ENCODE results near the gene KIAA1191.

The KIAA1191 gene

DNA sequence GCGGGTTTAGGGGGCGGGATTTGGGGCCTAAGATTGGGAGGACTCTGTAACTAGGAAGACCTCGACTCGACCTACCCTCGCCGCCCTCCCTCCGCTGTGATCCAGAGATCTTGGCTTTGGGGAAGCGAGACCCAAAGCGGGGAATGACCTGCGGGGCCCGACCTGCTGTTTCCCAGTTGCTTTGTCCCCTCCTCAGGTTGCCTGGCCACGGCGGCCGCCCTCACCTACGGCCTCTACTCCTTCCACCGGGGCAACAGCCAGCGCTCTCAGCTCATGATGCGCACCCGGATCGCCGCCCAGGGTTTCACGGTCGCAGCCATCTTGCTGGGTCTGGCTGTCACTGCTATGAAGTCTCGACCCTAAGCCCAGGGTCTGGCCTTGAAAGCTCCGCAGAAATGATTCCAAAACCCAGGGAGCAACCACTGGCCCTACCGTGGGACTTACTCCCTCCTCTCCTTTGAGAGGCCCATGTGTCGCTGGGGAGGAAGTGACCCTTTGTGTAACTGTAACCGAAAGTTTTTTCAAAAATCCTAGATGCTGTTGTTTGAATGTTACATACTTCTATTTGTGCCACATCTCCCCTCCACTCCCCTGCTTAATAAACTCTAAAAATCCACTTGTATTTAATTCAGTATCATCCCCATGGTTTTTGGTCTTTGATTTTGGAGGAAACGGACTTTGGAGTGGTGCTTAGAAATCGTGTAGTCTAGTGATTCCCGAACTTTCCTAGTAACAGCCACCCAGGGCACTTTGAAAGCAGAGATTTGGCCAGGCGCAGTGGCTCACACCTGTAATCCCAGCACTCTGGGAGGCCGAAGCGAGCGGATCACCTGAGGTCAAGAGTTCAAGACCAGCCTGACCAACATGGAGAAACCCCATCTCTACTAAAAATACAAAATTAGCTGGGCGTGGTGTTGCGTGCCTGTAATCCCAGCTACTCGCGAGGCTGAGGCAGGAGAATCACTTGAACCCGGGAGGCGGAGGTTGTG is 27.9 kb upstream of the KIAA1191 start:
- no peak for DNase-seq (ENCODE audit: low spot score)
- FAIRE-seq: no peak

DNA sequence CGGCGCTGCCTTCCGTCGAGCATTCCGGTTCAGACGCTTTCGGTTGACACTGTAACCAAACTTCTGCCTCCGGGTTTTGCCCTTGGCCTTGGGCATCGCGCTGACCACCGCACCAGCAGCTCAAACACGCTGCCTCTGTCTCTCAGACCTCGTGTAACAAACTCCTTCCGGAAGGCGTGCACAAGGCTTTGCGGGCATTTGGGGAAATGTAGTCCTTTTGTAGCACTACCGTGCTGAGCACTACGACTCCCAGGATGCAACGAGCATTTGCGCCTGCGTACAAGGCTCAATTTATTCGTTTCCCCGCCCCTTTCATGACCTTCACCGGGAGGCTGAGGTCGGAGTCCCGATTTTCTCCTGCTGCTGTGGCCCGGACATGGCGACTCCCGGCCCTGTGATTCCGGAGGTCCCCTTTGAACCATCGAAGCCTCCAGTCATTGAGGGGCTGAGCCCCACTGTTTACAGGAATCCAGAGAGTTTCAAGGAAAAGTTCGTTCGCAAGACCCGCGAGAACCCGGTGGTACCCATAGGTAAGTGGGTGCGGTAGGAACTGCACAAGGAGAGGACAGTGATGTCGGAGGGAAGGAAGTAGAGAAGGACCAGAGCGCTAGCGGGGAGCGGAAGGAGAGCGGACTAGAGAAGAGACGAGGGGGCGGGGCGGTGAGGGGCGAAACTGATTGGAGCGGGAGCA is 27.0 kb upstream of the KIAA1191 start, which contains the start of the genes HIGD2A and NOP16:
HIGD2A (plus strand) TSS at position 308 of the 691 bp plus-strand sequence; CDS start at position 377, 69 bp downstream.
NOP16 (minus strand) TSS at position 155 of the 691 bp plus-strand sequence; CDS start at position 96, 59 bp downstream.
- FAIRE-seq (no peak), DNase-seq (ENCODE audit: low spot score) (peak; percentile 96)

DNA sequence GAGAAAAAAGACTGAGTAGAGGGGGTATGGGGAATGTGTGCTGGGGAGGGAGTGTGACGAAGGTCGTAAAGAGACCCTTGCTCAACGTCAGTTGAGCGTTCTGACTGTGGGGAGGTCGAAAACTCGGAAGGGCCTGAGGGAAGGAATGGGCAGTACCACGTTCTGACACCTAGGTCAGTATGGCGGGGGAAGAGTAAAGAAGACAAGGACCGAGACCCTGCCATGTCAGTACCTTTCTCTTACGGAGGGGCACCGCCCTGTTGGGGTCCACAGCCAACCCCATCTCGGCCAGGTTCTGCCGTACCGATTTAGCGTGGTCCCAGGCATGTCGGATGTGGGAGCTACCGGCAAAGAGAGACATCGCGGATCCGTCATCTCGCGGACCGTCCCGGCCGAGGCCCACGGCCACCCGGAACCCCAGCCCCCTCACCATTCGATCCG is 26.5 kb upstream of the KIAA1191 start:
- DNase-seq (ENCODE audit: low spot score) (no peak), FAIRE-seq (no peak)

DNA sequence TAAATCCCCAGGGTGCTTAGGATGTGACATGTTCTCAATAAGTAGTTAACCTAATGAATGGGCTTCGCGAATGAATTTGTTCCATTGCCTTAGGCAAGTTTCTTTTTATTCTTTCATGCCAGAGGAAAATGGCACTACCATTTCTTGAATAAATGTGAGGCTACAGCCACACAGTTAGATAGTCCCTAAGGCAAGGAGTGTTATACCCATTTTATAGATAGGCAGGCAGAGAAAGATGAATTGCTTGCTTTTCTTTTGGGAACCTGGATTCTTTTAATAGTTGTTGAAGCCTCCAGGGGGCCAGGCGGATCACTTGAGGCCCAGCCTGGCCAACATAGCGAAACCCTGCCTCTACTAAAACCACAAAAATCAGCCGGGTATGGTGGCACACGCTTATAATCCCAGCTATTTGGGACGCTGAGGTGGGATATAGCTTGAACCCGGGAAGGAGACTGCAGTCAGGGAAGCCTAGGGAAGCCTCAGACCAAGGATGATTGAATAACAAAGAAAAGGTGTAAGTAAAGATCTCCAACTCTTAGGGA is 25.9 kb upstream of the KIAA1191 start:
- DNase-seq (ENCODE audit: low spot score): no peak
- FAIRE-seq: no peak

DNA sequence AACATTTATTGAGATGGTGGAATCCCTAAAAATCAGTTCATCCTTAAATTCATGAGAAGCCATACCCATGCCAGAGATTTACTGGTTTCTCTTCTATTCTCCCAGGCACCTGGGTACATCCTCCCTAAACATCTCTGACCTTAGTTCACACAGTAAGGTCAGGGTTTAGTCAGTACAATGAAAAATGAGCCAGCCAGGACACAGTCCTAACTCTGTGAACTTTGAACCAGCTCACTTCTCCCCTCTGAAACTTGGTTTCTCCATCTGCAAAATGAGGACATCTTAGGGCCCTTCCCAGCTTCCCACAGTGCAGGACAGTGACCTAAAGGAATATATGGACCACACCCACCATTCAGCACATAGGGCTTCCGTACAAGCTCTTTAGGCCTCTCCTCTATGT is 24.9 kb upstream of the KIAA1191 start:
- DNase-seq (ENCODE audit: low spot score) (no peak), FAIRE-seq (no peak)

DNA sequence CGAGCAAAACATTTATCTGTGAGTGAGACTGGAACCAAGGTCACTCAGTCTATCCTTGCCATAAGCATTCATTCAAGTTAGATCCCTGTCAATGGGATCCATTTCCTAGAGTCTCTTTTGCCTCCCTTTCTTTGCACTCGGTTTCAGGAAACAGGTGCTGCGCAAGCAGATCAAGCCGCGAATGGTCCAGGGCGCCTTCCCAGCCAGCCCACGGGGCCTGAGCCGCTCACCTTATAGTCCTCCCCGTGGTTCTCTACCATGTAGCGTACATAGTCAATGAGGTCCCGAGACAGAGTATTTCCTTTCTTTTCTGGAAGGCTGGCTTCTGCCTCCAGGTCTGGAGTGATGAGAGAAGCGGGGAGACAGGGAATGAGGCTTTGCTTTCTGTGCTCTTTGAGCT is 23.4 kb upstream of the KIAA1191 start:
- DNase-seq (ENCODE audit: low spot score) (no peak), FAIRE-seq (no peak)

DNA sequence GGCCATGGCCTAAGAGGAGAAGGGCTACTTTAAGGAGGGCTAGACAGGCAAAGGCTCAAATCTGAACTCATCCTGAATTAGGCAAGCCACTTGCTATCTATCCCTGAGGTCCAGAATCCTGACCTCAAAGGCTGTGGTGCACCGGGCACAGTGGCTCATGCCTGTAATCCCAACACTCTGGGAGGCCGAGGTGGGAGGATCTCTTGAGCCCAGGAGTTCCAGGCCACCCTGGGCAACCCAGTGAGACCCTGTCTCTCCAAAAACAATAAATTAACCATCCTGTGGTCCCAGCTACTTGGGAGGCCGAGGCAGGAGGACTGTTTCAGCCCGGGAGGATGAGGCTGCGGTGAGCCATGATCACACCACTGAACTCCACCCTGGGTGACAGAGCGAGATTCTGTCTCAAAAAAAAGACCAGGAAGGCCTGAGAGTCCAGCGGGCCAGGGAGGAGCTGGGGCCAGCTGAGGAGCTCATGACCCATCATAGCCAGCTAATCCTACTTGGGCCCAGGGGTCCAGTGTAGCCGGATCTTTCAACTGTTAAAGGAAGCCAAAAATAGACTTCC is 22.9 kb upstream of the KIAA1191 start:
- DNase-seq (ENCODE audit: low spot score): no peak
- FAIRE-seq: no peak

DNA sequence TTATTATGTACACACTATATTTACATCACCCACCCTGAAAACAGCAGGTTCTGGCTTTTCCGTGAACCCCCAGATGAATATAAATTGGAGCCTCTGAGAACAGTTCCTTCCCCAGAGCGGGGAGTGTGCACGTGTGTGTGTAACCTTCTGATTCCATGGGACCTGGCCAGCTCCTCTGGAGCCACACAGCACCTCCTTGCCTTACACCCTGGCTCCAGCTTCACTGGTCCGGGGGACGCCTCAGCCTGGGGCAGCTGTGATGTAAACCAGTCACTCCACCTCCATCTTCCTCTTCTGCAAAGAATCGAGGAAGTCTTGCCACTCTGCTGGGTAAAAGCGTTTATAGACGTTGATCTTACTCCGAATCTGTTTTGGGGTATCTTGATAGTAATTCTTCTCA is 22.4 kb upstream of the KIAA1191 start:
- DNase-seq (ENCODE audit: low spot score): no peak
- FAIRE-seq: no peak

DNA sequence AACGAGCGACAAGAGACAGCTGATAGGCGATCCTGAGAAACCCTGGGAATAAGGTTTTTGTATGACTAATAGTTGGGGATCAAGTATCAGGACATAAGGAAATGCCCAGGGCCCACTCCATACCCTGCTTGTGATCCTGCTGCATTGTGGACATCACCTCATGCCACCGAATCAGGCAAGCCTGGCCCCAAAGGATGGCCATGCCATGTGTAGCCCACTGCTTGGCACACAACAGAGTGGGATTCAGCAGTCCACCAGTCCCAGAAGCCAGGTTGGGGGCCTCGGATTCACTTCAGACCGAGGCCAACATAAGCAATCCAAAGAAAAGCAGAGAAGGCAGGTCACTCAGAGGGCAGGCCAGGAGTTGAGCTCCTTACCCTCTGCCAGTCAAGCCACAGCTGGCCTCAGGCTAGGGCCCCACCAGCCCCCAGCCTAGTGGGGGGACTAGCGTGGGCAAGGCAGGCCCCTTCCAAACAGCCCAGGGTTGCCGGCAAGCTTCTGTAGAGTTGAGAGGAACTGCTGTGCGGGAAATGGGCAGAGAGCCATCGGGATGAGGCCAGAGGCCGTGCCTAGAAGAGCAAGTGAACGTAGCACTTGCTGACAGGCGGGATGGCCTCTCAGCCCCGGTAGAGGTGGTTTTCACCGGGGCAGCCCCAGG is 21.8 kb upstream of the KIAA1191 start:
- FAIRE-seq (no peak), DNase-seq (ENCODE audit: low spot score) (no peak)

DNA sequence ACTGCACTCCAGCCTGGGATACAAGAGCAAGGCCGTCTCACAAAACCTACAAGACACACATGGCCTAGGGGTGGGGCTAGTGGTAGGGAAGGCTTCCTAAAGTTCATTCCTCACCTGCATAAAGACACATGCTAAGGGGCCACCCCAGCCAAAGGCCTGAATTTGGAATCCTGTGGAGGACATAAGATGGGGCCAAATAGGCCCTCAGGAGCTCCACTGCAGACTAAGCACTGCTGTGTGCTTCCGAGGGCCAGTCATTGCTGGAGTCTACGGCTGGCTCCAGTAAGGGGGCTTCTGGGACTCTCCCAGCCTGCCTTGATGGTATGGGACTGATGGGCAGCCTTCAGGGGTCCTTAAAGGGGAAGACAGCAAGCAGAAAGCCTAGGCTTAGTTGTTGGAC is 21.2 kb upstream of the KIAA1191 start:
- FAIRE-seq: no peak
- DNase-seq (ENCODE audit: low spot score): no peak

DNA sequence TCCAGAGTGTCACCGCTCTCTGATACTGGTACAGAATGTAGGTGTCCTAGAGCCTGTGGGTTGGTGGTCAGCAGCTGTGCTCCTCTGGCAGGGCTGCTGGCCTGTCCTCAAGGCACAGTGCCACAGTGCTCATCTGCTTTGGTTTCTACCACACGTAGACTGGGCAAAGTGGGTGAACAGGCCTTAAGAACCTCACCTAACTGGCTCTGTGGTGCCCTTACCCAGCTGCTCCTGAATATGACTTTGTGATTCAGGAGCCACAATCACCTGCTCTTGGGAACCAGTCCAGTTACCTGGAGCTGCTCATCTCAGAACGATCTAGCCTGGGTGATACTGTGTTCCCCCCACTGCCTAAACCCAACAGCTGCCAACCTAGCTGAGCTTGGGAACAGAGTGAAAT is 20.4 kb upstream of the KIAA1191 start:
- no peak for DNase-seq (ENCODE audit: low spot score)
- no peak for FAIRE-seq

DNA sequence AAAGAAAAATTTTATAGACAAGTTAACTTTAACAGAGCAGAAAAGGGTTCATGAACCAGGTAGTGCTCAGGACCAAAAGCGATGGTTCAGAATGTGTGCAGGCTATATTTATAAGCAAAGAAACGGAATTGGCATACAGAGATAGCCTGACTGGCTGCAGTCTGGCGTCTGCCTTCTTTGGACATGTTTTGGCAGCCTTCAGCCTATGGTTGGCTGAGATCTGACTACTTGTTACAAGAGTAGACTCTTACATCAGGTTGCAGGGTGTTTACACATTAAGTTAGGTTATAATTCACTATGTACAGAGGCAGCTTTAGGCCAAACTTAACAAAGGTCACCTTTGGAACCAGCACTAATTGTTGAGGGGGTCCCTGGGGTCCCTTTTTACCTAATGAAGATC is 19.9 kb upstream of the KIAA1191 start:
- DNase-seq (ENCODE audit: low spot score): no peak
- no peak for FAIRE-seq

DNA sequence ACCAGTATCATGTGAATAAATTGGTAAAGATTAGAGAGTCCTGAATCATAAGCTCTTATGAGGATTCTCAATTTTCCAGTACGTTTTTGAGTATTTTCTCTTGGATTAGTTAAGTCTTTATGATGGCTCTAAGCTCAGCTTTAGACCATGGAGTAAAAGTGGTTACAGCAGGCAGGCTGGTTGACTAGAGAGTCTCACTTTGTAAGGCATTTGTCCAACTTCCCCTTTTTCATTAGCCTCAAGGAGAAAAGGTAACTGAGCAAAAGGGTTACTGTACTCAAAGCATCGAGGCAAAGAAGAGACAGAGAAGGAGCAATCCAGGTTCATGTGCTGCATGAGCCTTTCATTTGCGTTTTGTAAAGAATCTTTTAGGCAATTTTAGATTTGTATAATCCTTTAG is 18.3 kb upstream of the KIAA1191 start:
- no peak for DNase-seq (ENCODE audit: low spot score)

DNA sequence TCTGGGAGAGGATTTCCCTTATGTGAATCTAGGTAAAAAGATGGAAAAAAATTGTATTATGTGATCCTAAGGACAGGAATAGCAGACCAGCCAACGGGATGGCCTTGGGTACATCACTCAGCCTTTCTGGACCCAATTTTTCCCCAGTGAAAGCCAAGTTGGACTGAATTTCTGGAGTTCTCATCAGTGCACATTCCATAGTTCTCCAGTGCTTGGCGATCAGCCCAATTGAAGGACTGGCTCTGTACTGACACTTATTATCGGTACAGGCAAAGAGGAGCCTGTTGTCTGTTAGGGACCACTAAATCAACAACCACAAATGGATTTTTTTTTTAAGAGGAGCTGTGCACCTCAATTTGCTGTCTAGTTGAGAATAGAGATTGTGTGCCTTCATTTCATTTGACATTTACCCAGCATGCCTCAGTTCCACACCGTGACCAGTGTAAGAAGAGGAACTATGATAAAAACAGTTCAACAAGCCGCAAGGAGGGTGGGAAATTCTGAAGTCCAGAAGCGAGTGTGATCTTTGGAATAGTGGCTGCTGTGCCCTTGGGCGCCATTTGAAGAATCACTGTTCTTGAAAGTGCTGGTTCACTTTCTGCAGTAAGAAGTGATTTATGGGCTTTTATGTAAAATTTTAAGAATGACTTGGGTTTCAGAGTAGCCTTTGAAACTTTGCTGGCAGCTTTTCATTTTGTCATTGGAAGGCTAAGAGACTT is 11.7 kb upstream of the KIAA1191 start:
- FAIRE-seq (no peak), DNase-seq (ENCODE audit: low spot score) (no peak)

More for the DNA sequence above, 18.3 kb upstream of the KIAA1191 start:
- FAIRE-seq: no peak

DNA sequence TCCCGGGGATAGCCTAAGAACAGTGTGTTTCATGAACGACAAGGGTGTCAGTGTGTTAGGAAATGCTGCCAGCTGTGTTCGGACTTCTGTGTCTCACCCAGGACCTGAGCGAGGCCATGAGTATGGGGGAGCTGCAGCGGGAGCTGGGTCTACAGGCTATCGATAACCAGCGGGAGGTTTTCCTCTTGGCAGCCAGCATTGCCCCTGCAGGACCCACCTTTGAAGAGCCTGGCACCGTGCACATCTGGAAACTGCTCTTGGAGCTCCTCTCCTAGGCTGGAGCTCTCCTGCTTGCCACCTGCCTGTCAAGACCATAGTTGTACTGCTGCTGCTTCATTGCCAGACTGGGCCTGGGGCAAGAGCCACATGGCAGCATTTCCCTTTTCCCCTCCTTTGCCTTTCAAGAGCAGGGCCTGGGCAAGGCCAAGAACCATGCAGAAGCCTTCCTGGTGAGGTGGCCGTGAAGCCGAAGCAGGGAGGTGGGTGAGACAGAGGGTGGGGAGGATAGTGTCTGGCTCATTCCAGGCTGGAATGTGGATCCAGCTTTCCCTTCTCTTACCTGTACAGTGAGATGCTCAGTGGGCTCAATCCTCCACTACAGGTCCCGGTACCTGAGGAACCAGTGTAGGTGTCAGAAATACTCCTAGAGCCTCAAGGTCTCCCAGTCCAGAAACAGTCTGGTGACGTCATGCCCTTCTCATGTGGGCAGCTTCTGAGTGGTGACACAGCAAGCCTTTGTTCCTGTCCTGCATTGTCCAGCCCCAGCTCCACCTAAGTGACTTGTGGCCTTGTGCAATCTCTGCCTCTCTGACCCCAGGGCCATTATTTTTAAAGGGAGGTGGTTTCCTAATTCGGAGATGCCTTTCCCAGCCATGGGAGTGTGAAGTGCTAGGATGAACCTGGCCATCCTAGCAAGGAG is 10.3 kb upstream of the KIAA1191 start:
- DNase-seq (ENCODE audit: low spot score): no peak
- no peak for FAIRE-seq

DNA sequence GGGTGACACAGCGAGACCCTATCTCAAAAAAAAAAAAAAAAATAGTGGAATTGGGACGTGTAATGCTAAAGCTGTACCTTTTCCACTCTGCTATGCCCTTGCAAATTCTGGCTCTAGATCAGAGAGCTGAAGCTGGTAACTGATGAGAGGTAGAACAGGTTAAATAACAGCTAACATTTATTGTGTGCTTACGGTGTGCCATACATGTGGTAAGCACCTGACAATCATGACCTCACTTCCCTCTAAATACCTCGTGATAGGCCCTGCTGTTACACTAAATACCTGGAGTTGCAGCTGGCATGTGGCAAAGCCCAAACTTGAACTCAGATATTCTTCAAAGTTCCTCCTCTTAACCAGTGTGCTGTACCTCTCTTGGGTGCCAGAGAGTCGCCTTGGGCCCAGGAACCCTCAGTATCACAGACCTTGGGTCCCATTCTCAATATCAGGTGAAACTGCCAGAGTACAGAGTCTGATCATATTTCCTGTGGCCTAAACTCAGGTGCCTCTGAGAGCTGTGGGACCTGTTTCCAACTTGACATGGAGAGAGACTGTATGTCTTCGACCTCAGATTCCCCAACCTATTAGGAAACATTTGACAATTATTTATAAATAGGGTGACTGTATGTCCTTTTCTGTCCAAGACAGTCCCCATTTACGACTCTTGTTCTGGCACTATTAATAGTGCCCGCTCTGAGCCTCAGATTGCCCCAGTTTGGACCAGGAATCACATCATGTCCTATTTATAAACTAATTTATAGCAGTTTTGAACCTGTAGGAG is 8.6 kb upstream of the KIAA1191 start:
- DNase-seq (ENCODE audit: low spot score) (no peak), FAIRE-seq (no peak)

DNA sequence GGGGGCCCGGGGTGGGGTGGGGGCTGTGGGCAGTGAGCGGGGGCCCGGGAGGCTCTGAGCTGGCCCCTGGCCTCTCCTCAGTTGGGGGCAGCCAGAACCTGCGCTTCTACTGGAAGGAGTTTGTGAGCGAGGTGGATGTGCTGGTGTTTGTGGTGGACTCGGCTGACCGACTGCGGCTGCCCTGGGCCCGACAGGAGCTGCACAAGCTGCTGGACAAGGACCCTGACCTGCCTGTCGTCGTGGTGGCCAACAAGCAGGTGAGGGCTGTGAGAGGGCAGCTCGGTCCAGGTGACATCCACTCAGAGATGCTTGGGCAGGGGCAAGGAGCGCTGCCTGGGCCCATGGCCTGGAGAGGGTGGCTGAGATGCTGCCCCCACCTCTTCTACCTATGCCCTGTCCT is 7.2 kb upstream of the KIAA1191 start:
- DNase-seq (ENCODE audit: low spot score) (no peak), FAIRE-seq (no peak)

DNA sequence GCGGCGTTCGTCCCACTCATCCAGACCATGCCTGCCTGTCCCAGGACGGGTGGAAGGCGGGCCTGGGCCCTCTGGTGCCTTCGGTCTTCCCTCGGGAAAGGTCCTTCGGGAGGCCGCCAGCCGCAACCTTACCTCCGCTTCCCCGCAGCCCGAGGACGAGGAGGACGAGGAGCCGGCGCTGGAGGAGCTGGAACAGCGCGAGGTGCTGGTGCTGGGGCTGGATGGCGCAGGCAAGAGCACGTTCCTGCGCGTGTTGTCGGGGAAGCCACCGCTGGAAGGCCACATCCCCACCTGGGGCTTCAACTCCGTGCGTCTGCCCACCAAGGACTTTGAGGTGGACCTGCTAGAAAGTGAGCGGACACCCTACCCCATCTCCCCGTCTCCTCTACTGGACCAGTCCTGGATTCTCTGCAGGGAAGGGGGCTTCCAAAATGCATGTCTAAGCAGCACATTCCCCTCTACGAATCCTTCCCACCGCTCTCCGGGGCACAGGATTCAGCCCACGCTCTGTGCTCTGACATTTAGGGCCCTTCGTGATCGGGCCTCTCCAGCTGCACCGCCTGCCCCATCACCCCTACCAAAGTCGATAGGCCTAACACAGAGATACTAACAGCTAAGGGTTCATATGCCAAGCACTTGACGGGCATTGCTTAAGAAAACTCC is 4.8 kb upstream of the KIAA1191 start:
- FAIRE-seq (no peak), DNase-seq (ENCODE audit: low spot score) (no peak)

All from urothelium cell line (cell line).